ENCODE measurements around the gene IFRD2. TPM values are rescaled to one million over a fixed set of nuclear protein-coding genes. Genes with fewer than 3 reads are reported as not detected.
A peak's percentile ranks its signal among the peaks of the same experiment; 100 is the strongest.

Gene IFRD2
- total and polyA plus RNA-seq, 9 of the 15 experiments (the other 6 are each of a cell fraction or from before 2014, with no cell fraction given): 30.5 to 115 (median 52.8) TPM

DNA sequence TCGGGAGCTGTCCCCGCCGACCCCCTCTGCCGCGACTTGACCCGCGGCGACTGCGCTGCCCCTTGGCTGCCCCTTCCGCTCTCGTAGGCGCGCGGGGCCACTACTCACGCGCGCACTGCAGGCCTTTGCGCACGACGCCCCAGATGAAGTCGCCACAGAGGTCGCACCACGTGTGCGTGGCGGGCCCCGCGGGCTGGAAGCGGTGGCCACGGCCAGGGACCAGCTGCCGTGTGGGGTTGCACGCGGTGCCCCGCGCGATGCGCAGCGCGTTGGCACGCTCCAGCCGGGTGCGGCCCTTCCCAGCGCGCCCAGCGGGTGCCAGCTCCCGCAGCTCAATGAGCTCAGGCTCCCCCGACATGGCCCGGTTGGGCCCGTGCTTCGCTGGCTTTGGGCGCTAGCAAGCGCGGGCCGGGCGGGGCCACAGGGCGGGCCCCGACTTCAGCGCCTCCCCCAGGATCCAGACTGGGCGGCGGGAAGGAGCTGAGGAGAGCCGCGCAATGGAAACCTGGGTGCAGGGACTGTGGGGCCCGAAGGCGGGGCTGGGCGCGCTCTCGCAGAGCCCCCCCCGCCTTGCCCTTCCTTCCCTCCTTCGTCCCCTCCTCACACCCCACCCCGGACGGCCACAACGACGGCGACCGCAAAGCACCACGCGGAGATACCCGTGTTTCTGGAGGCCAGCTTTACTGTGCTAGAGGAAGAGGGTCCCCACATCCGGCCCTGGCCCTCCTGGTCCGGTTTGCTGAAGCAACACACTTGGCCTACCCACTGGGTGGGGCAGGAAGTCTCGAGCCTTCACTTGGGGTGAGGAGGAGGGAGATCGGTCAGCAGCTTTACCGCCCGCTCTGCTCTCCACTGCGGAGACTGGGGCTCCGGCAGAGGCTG, 48.5 kb upstream of the IFRD2 start, which contains the start of gene RASSF1 (continued):
- TF ChIP-seq ZNF511 (CRISPR knock-in tag; IDR thresholded peaks at IDR 0.05): no peak
- TF ChIP-seq HLTF (IDR thresholded peaks at IDR 0.05): no peak
- TF ChIP-seq HDAC2 (IDR thresholded peaks at IDR 0.05): no peak
- TF ChIP-seq ZNF324 (CRISPR knock-in tag; IDR thresholded peaks at IDR 0.05): no peak
- TF ChIP-seq XRCC3 (IDR thresholded peaks at IDR 0.05): no peak
- no peak for TF ChIP-seq HIVEP1 (CRISPR knock-in tag; IDR thresholded peaks at IDR 0.05)
- no peak for TF ChIP-seq PHB2 (IDR thresholded peaks at IDR 0.05; ENCODE audit: low read depth)
- 0 out of 2 replicates have a peak, but pooled peaks have one; percentile 42 for TF ChIP-seq SUPT5H (IDR thresholded peaks at IDR 0.05)
- TF ChIP-seq HNRNPLL (IDR thresholded peaks at IDR 0.05; ENCODE audit: low read depth, low read length, poor library complexity, severe bottlenecking): no peak
- peak; percentile 85 for TF ChIP-seq RBFOX2 (IDR thresholded peaks at IDR 0.05; ENCODE audit: low read depth, low read length)
- no peak for TF ChIP-seq POLR2B (IDR thresholded peaks at IDR 0.05; ENCODE audit: low read depth, partially characterized antibody)
- TF ChIP-seq ETV6 (IDR thresholded peaks at IDR 0.05; ENCODE audit: borderline replicate concordance in 1 of 2, low read depth in 2 of 2, low read length in 1 of 2): no peak
- no peak for TF ChIP-seq ETV6 (CRISPR knock-in tag; IDR thresholded peaks at IDR 0.05; ENCODE audit: borderline replicate concordance)
- TF ChIP-seq NCOA2 (IDR thresholded peaks at IDR 0.05; ENCODE audit: partially characterized antibody in 2 of 2): no peak
- no peak for TF ChIP-seq NFIX (CRISPR knock-in tag; IDR thresholded peaks at IDR 0.05; ENCODE audit: low read depth)
- no peak for TF ChIP-seq RNF2 (IDR thresholded peaks at IDR 0.05)
- no peak for TF ChIP-seq CHD2 (IDR thresholded peaks at IDR 0.05; ENCODE audit: low read depth, low read length)
- TF ChIP-seq, protein P1, sequence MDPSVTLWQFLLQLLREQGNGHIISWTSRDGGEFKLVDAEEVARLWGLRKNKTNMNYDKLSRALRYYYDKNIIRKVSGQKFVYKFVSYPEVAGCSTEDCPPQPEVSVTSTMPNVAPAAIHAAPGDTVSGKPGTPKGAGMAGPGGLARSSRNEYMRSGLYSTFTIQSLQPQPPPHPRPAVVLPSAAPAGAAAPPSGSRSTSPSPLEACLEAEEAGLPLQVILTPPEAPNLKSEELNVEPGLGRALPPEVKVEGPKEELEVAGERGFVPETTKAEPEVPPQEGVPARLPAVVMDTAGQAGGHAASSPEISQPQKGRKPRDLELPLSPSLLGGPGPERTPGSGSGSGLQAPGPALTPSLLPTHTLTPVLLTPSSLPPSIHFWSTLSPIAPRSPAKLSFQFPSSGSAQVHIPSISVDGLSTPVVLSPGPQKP (CRISPR knock-in tag; IDR thresholded peaks at IDR 0.05): no peak
- TF ChIP-seq THAP12 (CRISPR knock-in tag; IDR thresholded peaks at IDR 0.05): peak; percentile 16; the same call in 1 of the 2 replicates
- TF ChIP-seq FOXJ2 (tag; IDR thresholded peaks at IDR 0.05): no peak
- TF ChIP-seq NCOA6 (IDR thresholded peaks at IDR 0.05): no peak
- no peak for TF ChIP-seq ARHGAP35 (IDR thresholded peaks at IDR 0.05; ENCODE audit: partially characterized antibody)
- TF ChIP-seq KLF10 (CRISPR knock-in tag; IDR thresholded peaks at IDR 0.05): no peak
- TF ChIP-seq, protein P2, sequence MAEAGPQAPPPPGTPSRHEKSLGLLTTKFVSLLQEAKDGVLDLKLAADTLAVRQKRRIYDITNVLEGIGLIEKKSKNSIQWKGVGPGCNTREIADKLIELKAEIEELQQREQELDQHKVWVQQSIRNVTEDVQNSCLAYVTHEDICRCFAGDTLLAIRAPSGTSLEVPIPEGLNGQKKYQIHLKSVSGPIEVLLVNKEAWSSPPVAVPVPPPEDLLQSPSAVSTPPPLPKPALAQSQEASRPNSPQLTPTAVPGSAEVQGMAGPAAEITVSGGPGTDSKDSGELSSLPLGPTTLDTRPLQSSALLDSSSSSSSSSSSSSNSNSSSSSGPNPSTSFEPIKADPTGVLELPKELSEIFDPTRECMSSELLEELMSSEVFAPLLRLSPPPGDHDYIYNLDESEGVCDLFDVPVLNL (CRISPR knock-in tag; IDR thresholded peaks at IDR 0.05; ENCODE audit: low read depth): no peak
- no peak for TF ChIP-seq TSC22D4 (tag; IDR thresholded peaks at IDR 0.05)
- TF ChIP-seq ILF3 (IDR thresholded peaks at IDR 0.05; ENCODE audit: borderline replicate concordance): no peak
- TF ChIP-seq EZH2 (IDR thresholded peaks at IDR 0.05; ENCODE audit: borderline replicate concordance, low read depth, low read length): no peak
